ENCODE measurements around the gene TBC1D1. TPM values are rescaled to one million over a fixed set of nuclear protein-coding genes. Genes with fewer than 3 reads are reported as not detected.

Gene TBC1D1
- total RNA-seq, 2 donors from 2014 or later = 49.8 to 129 TPM

DNA sequence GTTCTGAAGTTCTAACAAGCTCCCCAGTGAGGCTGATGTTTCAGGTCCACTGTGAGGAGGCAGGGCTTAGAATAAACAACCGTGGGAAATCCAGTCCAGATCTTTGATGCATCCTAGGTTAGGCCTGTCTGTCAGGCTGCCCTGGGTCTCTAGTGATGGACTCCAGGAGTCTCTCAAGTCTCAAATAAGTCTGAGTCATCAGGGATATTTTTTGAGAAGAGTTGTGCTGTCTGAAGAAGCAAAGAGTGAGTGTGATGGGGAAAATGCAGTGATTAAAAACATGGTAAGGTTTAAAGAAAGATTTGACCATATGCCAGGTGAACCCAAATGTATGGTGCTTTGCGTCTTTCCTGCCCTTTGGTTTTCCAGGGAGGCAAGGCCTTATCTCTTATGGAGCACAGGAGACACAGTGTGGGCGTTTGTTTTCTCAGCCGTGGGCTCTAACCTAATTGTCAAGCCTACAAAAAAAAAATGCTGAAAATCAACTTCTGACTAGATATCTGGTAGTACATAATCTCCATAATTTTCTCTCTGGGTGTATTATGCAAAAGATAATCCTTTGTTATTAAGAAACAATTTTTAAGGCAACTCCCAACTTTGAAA is 170.0 kb downstream of the TBC1D1 start:
- no peak for TF ChIP-seq POLR2AphosphoS5 (IDR thresholded peaks at IDR 0.05)
- no peak for TF ChIP-seq POLR2A (IDR thresholded peaks at IDR 0.05)
- TF ChIP-seq, protein P1, sequence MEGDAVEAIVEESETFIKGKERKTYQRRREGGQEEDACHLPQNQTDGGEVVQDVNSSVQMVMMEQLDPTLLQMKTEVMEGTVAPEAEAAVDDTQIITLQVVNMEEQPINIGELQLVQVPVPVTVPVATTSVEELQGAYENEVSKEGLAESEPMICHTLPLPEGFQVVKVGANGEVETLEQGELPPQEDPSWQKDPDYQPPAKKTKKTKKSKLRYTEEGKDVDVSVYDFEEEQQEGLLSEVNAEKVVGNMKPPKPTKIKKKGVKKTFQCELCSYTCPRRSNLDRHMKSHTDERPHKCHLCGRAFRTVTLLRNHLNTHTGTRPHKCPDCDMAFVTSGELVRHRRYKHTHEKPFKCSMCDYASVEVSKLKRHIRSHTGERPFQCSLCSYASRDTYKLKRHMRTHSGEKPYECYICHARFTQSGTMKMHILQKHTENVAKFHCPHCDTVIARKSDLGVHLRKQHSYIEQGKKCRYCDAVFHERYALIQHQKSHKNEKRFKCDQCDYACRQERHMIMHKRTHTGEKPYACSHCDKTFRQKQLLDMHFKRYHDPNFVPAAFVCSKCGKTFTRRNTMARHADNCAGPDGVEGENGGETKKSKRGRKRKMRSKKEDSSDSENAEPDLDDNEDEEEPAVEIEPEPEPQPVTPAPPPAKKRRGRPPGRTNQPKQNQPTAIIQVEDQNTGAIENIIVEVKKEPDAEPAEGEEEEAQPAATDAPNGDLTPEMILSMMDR (IDR thresholded peaks at IDR 0.05) = no peak
- no peak overlapping the region for H3K27ac ChIP-seq
- intact Hi-C loops (cut with DNase I) = no loop called here
- H3K36me3 ChIP-seq = no peaks in the 10 kb centered on the region
- H3K27me3 ChIP-seq (replicated peaks; ENCODE audit: insufficient read depth) = no peaks in the 10 kb centered on the region
- H3K4me1 ChIP-seq (replicated peaks) = no peaks in the 10 kb centered on the region
- H3K9me3 ChIP-seq = no peaks in the 10 kb centered on the region
- no peak for DNase-seq (ENCODE audit: low spot score)
- WGBS = 53% methylated on average over 4 of the region's 4 CpGs
- H3K4me3 ChIP-seq = no peak overlapping the region

DNA sequence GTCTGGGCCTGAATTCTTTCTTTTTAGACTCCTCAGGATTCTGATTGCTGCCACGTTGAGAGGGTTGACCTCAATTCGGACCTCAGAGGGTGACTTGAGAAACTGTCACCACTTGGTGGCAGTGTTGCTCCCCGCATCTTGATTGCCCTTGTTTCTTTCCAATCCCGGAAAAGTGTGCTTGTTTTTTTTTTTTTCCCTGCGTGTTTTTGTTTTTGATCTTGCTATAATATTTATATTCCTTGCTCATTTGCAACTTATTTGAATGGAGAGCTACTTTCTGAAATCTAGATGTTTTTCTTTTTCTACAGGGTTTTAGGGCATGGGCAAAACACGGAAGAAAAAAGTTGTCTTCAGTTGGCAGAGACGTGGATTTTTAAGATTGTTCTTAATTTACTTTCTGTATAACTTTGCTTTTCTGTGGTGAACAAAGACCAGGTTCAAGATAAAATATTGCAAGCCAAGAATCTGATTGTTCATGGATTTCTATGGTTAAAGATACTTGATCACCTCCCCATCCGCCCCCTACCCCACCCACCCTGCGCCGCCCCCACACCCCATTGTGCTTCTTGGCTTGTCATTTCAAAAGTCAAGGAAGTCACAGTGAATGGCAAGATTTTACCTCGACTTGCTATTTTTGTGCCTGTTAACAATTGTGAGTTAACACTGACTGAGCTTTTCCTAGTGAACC is 171.3 kb downstream of the TBC1D1 start:
- WGBS = 10% methylated on average over 11 of the region's 11 CpGs
- Histone ChIP-seq H3K4me3 (peak overlapping the region; percentile 24), H3K27ac (peak overlapping the region; percentile 33 to 59)

DNA sequence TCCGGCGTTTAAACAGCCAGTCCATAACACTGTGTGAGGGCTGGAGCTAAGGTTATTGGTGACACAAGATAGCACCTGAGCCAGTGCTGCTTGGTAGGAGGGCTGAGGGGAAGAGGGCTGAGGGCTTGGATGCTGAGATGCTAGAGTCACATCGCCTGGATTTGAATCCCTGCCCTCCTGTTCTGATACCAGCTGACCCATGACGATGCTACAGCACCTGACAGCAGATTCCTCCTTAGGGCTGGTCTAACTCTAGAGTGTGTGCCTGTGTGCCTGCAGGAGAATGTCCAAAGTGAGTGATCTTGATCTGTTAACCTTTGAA is 171.9 kb downstream of the TBC1D1 start:
- 50% methylated on average over 4 of the region's 4 CpGs for WGBS
- H3K9me3 ChIP-seq = no peaks in the 10 kb centered on the region
- no peaks in the 10 kb centered on the region for H3K27me3 ChIP-seq (replicated peaks; ENCODE audit: insufficient read depth)
- DNase-seq (ENCODE audit: low spot score) = peak; percentile 16
- H3K36me3 ChIP-seq = no peaks in the 10 kb centered on the region
- TF ChIP-seq POLR2AphosphoS5 (IDR thresholded peaks at IDR 0.05) (no peak), POLR2A (IDR thresholded peaks at IDR 0.05) (no peak)
- TF ChIP-seq, protein P1 (IDR thresholded peaks at IDR 0.05) = no peak
- intact Hi-C loops (cut with DNase I) = loop anchor here (2.0 kb wide), 1 partner anchor 668 kb away; no protein-coding TSS in a partner anchor
- peak overlapping the region in 1 of 2 donors; percentile 24 for H3K4me3 ChIP-seq
- no peaks in the 10 kb centered on the region for H3K4me1 ChIP-seq (replicated peaks)
- peak overlapping the region; percentile 33 to 59 for H3K27ac ChIP-seq

More for the DNA sequence above, 171.3 kb downstream of the TBC1D1 start:
- Histone ChIP-seq H3K4me1 (replicated peaks) (no peaks in the 10 kb centered on the region), H3K36me3 (no peaks in the 10 kb centered on the region), H3K27me3 (replicated peaks; ENCODE audit: insufficient read depth) (no peaks in the 10 kb centered on the region), H3K9me3 (no peaks in the 10 kb centered on the region)
- intact Hi-C loops (cut with DNase I) = loop anchor here (2.0 kb wide), 1 partner anchor 669 kb away; no protein-coding TSS in a partner anchor
- TF ChIP-seq, protein P1 (IDR thresholded peaks at IDR 0.05) = peak; percentile 69 to 83 (median 76)
- TF ChIP-seq POLR2AphosphoS5 (IDR thresholded peaks at IDR 0.05) (peak; percentile 62), POLR2A (IDR thresholded peaks at IDR 0.05) (no peak)
- DNase-seq (ENCODE audit: low spot score) = peak; percentile 80

DNA sequence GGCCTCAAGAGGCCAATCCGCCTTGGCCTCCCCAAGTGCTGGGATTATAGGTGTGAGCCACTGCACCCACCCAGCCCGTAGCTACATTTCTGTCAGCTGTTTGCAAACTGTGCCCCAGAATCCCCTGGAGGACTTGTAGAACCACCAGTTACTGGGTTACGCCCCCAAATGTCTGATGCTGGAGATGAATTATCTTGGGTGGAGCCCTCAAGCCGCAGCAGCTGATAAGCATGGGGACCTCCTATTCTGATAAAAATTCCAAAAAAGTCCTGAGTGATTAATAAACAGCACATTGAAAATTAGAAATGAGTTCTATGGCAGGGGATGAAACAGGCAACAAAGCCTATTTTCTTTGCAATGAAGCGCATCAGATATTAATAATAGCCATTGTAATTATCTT is 174.3 kb downstream of the TBC1D1 start:
- Histone ChIP-seq H3K36me3 (no peaks in the 10 kb centered on the region), H3K4me1 (replicated peaks) (no peaks in the 10 kb centered on the region), H3K27ac (no peak overlapping the region), H3K27me3 (replicated peaks; ENCODE audit: insufficient read depth) (no peaks in the 10 kb centered on the region), H3K4me3 (no peak overlapping the region), H3K9me3 (no peaks in the 10 kb centered on the region)
- DNase-seq (ENCODE audit: low spot score) = no peak
- 91% methylated on average over 5 of the region's 5 CpGs for WGBS
- no peak for TF ChIP-seq POLR2A (IDR thresholded peaks at IDR 0.05)
- TF ChIP-seq, protein P1 (IDR thresholded peaks at IDR 0.05) = no peak
- no peak for TF ChIP-seq POLR2AphosphoS5 (IDR thresholded peaks at IDR 0.05)
- intact Hi-C loops (cut with DNase I) = loop anchor here (2.0 to 5.0 kb wide), 3 partner anchors 112 to 612 kb away; no protein-coding TSS in a partner anchor

All from prostate gland (tissue), 2 donors.